Endothelial cell of umbilical vein (primary cell): ENCODE measurements around the gene METTL21C. TPM values are rescaled to one million over a fixed set of nuclear protein-coding genes. Genes with fewer than 3 reads are reported as not detected.

Source experiments
- BruUV-seq: library from RNA; stranded (reverse); fragments of 400-500 nt; replicated peaks from 2 replicates; lab custom pipeline; 2021; lab: Mats Ljungman, UMichigan
- CTCF ChIA-PET: fragments of 300-600, 350-600 bp; sonication (Branson Sonifier 250); formaldehyde crosslinking; loops from one replicate; lab custom pipeline; 2021; ENCODE audit warnings: antibody characterized with exemption, inconsistent platforms; lab: Charles Lee
- POLR2A ChIA-PET: fragments of 300-600, 350-600 bp; sonication (Branson Sonifier 250); formaldehyde crosslinking; loops from one replicate; lab custom pipeline; 2021; ENCODE audit warnings: antibody characterized with exemption, inconsistent platforms; lab: Charles Lee
- DNase-seq: peaks from one replicate; pipeline ENCODE4 v3.0.0-alpha.2; 2011; ENCODE audit warnings: low read depth, low spot score
- FAIRE-seq: peaks from 2 replicates; lab custom pipeline; 2011; peaks lifted over from hg19 to GRCh38; lab: Jason Lieb, UNC
- H2AFZ ChIP-seq: 2 replicates; pipeline ENCODE4 v1.6.0; 2012; ENCODE audit warnings: low read depth, low read length, control low read depth, inconsistent platforms
- H3K27ac ChIP-seq: 2 replicates; pipeline ENCODE4 v1.5.1; 2011; ENCODE audit warnings: low read depth, mild to moderate bottlenecking, control low read depth, low read length, moderate library complexity; ENCODE audit not compliant: insufficient read depth
- H3K27me3 ChIP-seq, 2 experiments: 2 replicates each; pipeline versions ENCODE4 v1.6.0 to v1.6.1; 2011; ENCODE audit warnings: low read length in 2 of 2, mixed read lengths in 1 of 2; ENCODE audit not compliant: control insufficient read depth in 2 of 2, insufficient read depth in 2 of 2
- H3K36me3 ChIP-seq, 2 experiments: 2 replicates in 1 of 2; 3 replicates in 1 of 2; pipeline ENCODE4 v1.5.1; 2011; ENCODE audit warnings: low read length in 2 of 2, mild to moderate bottlenecking in 1 of 2, moderate library complexity in 1 of 2; ENCODE audit not compliant: control insufficient read depth in 2 of 2, insufficient read depth in 2 of 2; ENCODE audit errors: extremely low read depth in 1 of 2
- H3K4me1 ChIP-seq: 3 replicates; pipeline ENCODE4 v1.5.1; 2011; ENCODE audit warnings: mild to moderate bottlenecking, low read length; ENCODE audit not compliant: control insufficient read depth, insufficient read depth; ENCODE audit errors: extremely low read depth
- H3K4me2 ChIP-seq: 2 replicates; pipeline ENCODE4 v1.6.1; 2011; ENCODE audit warnings: low read length, control low read depth, mixed read lengths; ENCODE audit not compliant: insufficient read depth
- H3K4me3 ChIP-seq, 3 experiments: fragments of 200-600 bp in 1 of 3; sonication (generic), shearing (Covaris generic) in 1 of 3; replicated peaks in 1 of 3; 2 replicates each; pipeline ENCODE4 v1.5.1; 2011 to 2016; ENCODE audit warnings: control low read depth in 3 of 3, low read length in 3 of 3, mild to moderate bottlenecking in 2 of 3, inconsistent platforms in 1 of 3, low read depth in 1 of 3, moderate library complexity in 1 of 3; ENCODE audit not compliant: insufficient read depth in 1 of 3
- H3K79me2 ChIP-seq: 2 replicates; pipeline ENCODE4 v1.6.0; 2012; ENCODE audit warnings: low read length, inconsistent platforms; ENCODE audit not compliant: control insufficient read depth, insufficient read depth
- H3K9ac ChIP-seq: replicated peaks from 2 replicates; pipeline ENCODE3; 2011; ENCODE audit warnings: low read length, control low read depth; ENCODE audit not compliant: insufficient read depth; ENCODE audit errors: extremely low read depth
- H3K9me1 ChIP-seq: replicated peaks from 3 replicates; pipeline ENCODE4 v1.6.0; 2011; ENCODE audit warnings: mild to moderate bottlenecking, low read length; ENCODE audit not compliant: control insufficient read depth, insufficient read depth; ENCODE audit errors: extremely low read depth
- H3K9me3 ChIP-seq: replicated peaks from 2 replicates; pipeline ENCODE4 v1.5.1; 2012; ENCODE audit warnings: low read length, inconsistent platforms; ENCODE audit not compliant: control insufficient read depth, insufficient read depth
- H4K20me1 ChIP-seq: replicated peaks from 2 replicates; pipeline ENCODE3; 2011; ENCODE audit warnings: mild to moderate bottlenecking, low read length; ENCODE audit not compliant: control insufficient read depth, insufficient read depth; ENCODE audit errors: extremely low read depth
- CTCF ChIP-seq, 2 donors: IDR thresholded peaks; 1 replicate in 1 of 2; 2 replicates in 1 of 2; pipeline ENCODE4 v1.5.1; 2011; ENCODE audit warnings: low read length in 2 of 2, mild to moderate bottlenecking in 2 of 2, moderate library complexity in 2 of 2, control low read depth in 1 of 2, inconsistent platforms in 1 of 2, low read depth in 1 of 2; ENCODE audit not compliant: insufficient read depth in 1 of 2; ENCODE audit errors: extremely low read depth in 1 of 2
- EZH2 ChIP-seq: IDR thresholded peaks from 2 replicates; pipeline ENCODE4 v1.6.1; 2012; ENCODE audit warnings: borderline replicate concordance, low read depth, mild to moderate bottlenecking, moderate library complexity, low read length, inconsistent platforms; ENCODE audit not compliant: severe bottlenecking
- FOS ChIP-seq: IDR thresholded peaks from 2 replicates; pipeline ENCODE4 v1.6.1; 2011; ENCODE audit warnings: mild to moderate bottlenecking, low read length, moderate library complexity, borderline replicate concordance; ENCODE audit not compliant: insufficient read depth
- GATA2 ChIP-seq: IDR thresholded peaks from 2 replicates; pipeline ENCODE4 v1.7.0; 2011; ENCODE audit warnings: low read depth, mild to moderate bottlenecking, moderate library complexity, mixed read lengths, low read length; ENCODE audit not compliant: insufficient read length, insufficient read depth
- JUN ChIP-seq: IDR thresholded peaks from 2 replicates; pipeline ENCODE4 v1.6.1; 2011; ENCODE audit warnings: borderline replicate concordance, low read depth; ENCODE audit not compliant: insufficient read length, insufficient read depth
- MAX ChIP-seq: IDR thresholded peaks from 2 replicates; pipeline ENCODE4 v1.6.1; 2011; ENCODE audit not compliant: insufficient read depth, insufficient read length
- MYC ChIP-seq: IDR thresholded peaks from one replicate; pipeline ENCODE4 v1.6.1; 2011; ENCODE audit warnings: mild to moderate bottlenecking, low read depth, low read length
- POLR2A ChIP-seq: IDR thresholded peaks from 2 replicates; pipeline ENCODE4 v1.6.1; 2012; ENCODE audit warnings: low read depth, mild to moderate bottlenecking, control low read depth, low read length
- POLR2AphosphoS5 ChIP-seq: IDR thresholded peaks from 2 replicates; pipeline ENCODE4 v1.6.1; 2012; ENCODE audit warnings: low read depth, mild to moderate bottlenecking, control low read depth, low read length, moderate library complexity; ENCODE audit not compliant: insufficient read depth
- dilution Hi-C: fragments of 300-500 bp; cut with MboI; formaldehyde crosslinking; loops from one replicate; pipeline ENCODE4 v1.15.0; 2019; ENCODE audit warnings: low sequenced_read_pairs; ENCODE audit not compliant: extremely low pct_ligation_motif_present
- intact Hi-C: fragments of 100-400 bp; cut with micrococcal nuclease; formaldehyde crosslinking; loops from one replicate; pipeline ENCODE4 v1.10.0; 2022
- polyA plus RNA-seq, 4 experiments: library from polyadenylated mRNA; depleted of rRNA in 3 of 4; stranded (reverse) in 3 of 4; unstranded in 1 of 4; fragments of >200 nt; gene quantifications; 2 replicates each; pipeline versions ENCODE4 v1.2.1 to v1.2.3, GENCODE V29; 2011 to 2012; ENCODE audit warnings: missing spikeins in 1 of 4
- total RNA-seq: library from RNA; stranded (reverse); gene quantifications from 2 replicates; pipeline ENCODE4 v1.2.3, GENCODE V29; 2021

METTL21C gene
- total and polyA plus RNA-seq, 2 donors (not counting 3 experiments of a cell fraction or from before 2014, with no cell fraction given), result not detected

GRCh38 chr13:102650444-102650843 lies 44.4 kb downstream of the METTL21C start:
- intact Hi-C loops, result loop anchor here (5.0 kb wide), 1 partner anchor 197 kb away; the partner anchor contains the start of gene ERCC5
- FAIRE-seq (no peak), DNase-seq (no peak)
- Histone ChIP-seq H2AFZ (no peak overlapping the region), H3K9me3 (no peaks in the 10 kb centered on the region), H3K9me1 (no peaks in the 10 kb centered on the region), H3K27me3 (no peaks in the 10 kb centered on the region), H3K27ac (no peak overlapping the region), H3K79me2 (no peaks in the 10 kb centered on the region), H3K36me3 (peaks cover 3 to 19% of the 10 kb centered on the region in 2 experiments), H3K4me2 (no peak overlapping the region), H4K20me1 (no peaks in the 10 kb centered on the region), H3K4me1 (peaks cover 21% of the 10 kb centered on the region), H3K9ac (no peak overlapping the region), H3K4me3 (no peak overlapping the region)
- no TSS peak for BruUV-seq
- POLR2A ChIA-PET, result no interaction called here
- dilution Hi-C loops, result no loop called here
- TF ChIP-seq EZH2 (no peak), JUN (no peak), POLR2A (no peak), POLR2AphosphoS5 (no peak), GATA2 (no peak), CTCF (IDR thresholded peaks at IDR 0.05; ENCODE audit: extremely low read depth in 1 of 2, insufficient read depth in 1 of 2, low read depth in 1 of 2, low read length in 2 of 2) (no peak), FOS (no peak), MYC (no peak), MAX (no peak)
- CTCF ChIA-PET, result interaction anchor here (2.5 to 6.3 kb wide), 2 partner anchors 10 to 74 kb away, joined by 9 to 39 read pairs; no protein-coding TSS in a partner anchor
